GM12874 (cell line): ENCODE data around the gene CFAP65.

Source experiments
- CTCF ChIP-seq: IDR thresholded peaks from 2 replicates; pipeline ENCODE4 v1.5.1; 2011; ENCODE audit warnings: low read depth, mild to moderate bottlenecking, control low read depth, low read length, moderate library complexity; ENCODE audit not compliant: insufficient read depth

Gene CFAP65

GRCh38 chr2:218992703-218993344, 48.5 kb downstream of the CFAP65 start:
- no peak for TF ChIP-seq CTCF

GRCh38 chr2:218992196-218992595, 49.1 kb downstream of the CFAP65 start:
- TF ChIP-seq CTCF = no peak

GRCh38 chr2:218991674-218992168, 49.6 kb downstream of the CFAP65 start:
- no peak for TF ChIP-seq CTCF

GRCh38 chr2:218990612-218991011, 50.7 kb downstream of the CFAP65 start:
- no peak for TF ChIP-seq CTCF

GRCh38 chr2:218990052-218990451, 51.3 kb downstream of the CFAP65 start:
- no peak for TF ChIP-seq CTCF

GRCh38 chr2:218988650-218989049, 52.7 kb downstream of the CFAP65 start:
- TF ChIP-seq CTCF = no peak

GRCh38 chr2:218988164-218988563, 53.2 kb downstream of the CFAP65 start:
- no peak for TF ChIP-seq CTCF
